ENCODE measurements around the gene CCDC88B. TPM values are rescaled to one million over a fixed set of nuclear protein-coding genes. Genes with fewer than 3 reads are reported as not detected.

Gene CCDC88B
- total RNA-seq, 1 experiment from 2014 or later = 11.2 TPM

GRCh38 chr11:64364911-64365310, 24.9 kb downstream of the CCDC88B start:
- Histone ChIP-seq H3K4ac (ENCODE audit: low read depth, low read length) (no peak overlapping the region), H2BK120ac (ENCODE audit: low read depth, low read length, poor library complexity, severe bottlenecking) (no peak overlapping the region), H4K5ac (ENCODE audit: insufficient read length, low read depth, low read length) (no peak overlapping the region), H3K9ac (ENCODE audit: extremely low read depth, insufficient read length, low read length) (no peak overlapping the region), H3K4me2 (ENCODE audit: insufficient read depth, insufficient read length, low read length) (no peak overlapping the region), H2BK15ac (ENCODE audit: low read depth, low read length) (no peak overlapping the region), H3K14ac (ENCODE audit: insufficient read depth, low read length) (no peak overlapping the region), H3K79me1 (ENCODE audit: insufficient read depth, low read depth, low read length, poor library complexity, severe bottlenecking) (no peaks in the 10 kb centered on the region), H3K79me2 (ENCODE audit: insufficient read depth, low read length) (no peaks in the 10 kb centered on the region), H3K23ac (ENCODE audit: insufficient read length, low read depth, low read length) (no peak overlapping the region), H4K8ac (replicated peaks; ENCODE audit: insufficient read length, low read depth, low read length) (no peak overlapping the region), H3K27me3 (ENCODE audit: insufficient read depth, low read length) (no peaks in the 10 kb centered on the region), H2BK5ac (ENCODE audit: insufficient read length, low read length) (no peak overlapping the region), H2BK12ac (ENCODE audit: insufficient read length, low read depth, low read length) (no peak overlapping the region), H2AK5ac (ENCODE audit: insufficient read length, low read length) (no peak overlapping the region), H2BK20ac (ENCODE audit: low read depth, low read length, poor library complexity, severe bottlenecking) (no peak overlapping the region), H3T11ph (ENCODE audit: low read length) (no peak overlapping the region), H3K18ac (ENCODE audit: insufficient read length, low read depth, low read length) (no peak overlapping the region), H3K4me1 (ENCODE audit: insufficient read depth, low read length) (no peaks in the 10 kb centered on the region), H2AFZ (ENCODE audit: low read length) (no peak overlapping the region), H3K27ac (ENCODE audit: insufficient read length, low read depth, low read length) (no peak overlapping the region), H3K23me2 (ENCODE audit: insufficient read length, low read depth, low read length, poor library complexity, severe bottlenecking) (no peaks in the 10 kb centered on the region), H4K91ac (ENCODE audit: insufficient read length, low read depth, low read length) (no peak overlapping the region), H3K56ac (ENCODE audit: insufficient read length, low read depth, low read length) (no peak overlapping the region), H3K9me3 (ENCODE audit: control insufficient read depth, low read depth, low read length) (no peaks in the 10 kb centered on the region), H4K20me1 (ENCODE audit: control insufficient read depth, insufficient read depth, insufficient read length) (peaks cover 1% of the 10 kb centered on the region)
- Mint-ChIP-seq H3K36me3 (ENCODE audit: insufficient read depth in 1 of 3, low read depth in 3 of 3) (peaks cover 26 to 73% (median 52%) of the 10 kb centered on the region in 3 experiments), H3K4me1 (peaks cover 2 to 6% of the 10 kb centered on the region in 2 experiments), H3K27me3 (ENCODE audit: low read depth) (no peaks in the 10 kb centered on the region), H3K9me3 (no peaks in the 10 kb centered on the region; a peak in 1 of 5 replicates), H3K27ac (no peak overlapping the region), H3K4me3 (no peak overlapping the region)
- WGBS (ENCODE audit: extremely low coverage, insufficient read length, low lambda C conversion rate) = no CpG with 5 or more reads among the region's 4 CpGs
- TF ChIP-seq, protein P1, sequence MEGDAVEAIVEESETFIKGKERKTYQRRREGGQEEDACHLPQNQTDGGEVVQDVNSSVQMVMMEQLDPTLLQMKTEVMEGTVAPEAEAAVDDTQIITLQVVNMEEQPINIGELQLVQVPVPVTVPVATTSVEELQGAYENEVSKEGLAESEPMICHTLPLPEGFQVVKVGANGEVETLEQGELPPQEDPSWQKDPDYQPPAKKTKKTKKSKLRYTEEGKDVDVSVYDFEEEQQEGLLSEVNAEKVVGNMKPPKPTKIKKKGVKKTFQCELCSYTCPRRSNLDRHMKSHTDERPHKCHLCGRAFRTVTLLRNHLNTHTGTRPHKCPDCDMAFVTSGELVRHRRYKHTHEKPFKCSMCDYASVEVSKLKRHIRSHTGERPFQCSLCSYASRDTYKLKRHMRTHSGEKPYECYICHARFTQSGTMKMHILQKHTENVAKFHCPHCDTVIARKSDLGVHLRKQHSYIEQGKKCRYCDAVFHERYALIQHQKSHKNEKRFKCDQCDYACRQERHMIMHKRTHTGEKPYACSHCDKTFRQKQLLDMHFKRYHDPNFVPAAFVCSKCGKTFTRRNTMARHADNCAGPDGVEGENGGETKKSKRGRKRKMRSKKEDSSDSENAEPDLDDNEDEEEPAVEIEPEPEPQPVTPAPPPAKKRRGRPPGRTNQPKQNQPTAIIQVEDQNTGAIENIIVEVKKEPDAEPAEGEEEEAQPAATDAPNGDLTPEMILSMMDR (conservative IDR thresholded peaks at IDR 0.05) = no peak
- DNase-seq = no peak

Data from H9 (cell line).